Parathyroid adenoma (tissue), 2 donors: ENCODE measurements around the gene SREBF1.

ENCODE experiments used
- H2AFZ ChIP-seq: fragments of 300-600 bp; sonication (generic); one replicate; pipeline ENCODE4 v1.7.0; 2017; ENCODE audit warnings: antibody characterized with exemption, mild to moderate bottlenecking
- H3K27ac ChIP-seq: fragments of 300-600 bp; sonication (generic); one replicate; pipeline ENCODE4 v1.7.0; 2017
- H3K27me3 ChIP-seq: fragments of 300-600 bp; sonication (generic); one replicate; pipeline ENCODE4 v1.7.0; 2017; ENCODE audit warnings: low read length; ENCODE audit not compliant: control insufficient read depth, insufficient read depth
- H3K36me3 ChIP-seq: fragments of 300-600 bp; sonication (generic); one replicate; pipeline ENCODE4 v1.7.0; 2017; ENCODE audit warnings: low read length; ENCODE audit not compliant: control insufficient read depth, insufficient read depth
- H3K4me1 ChIP-seq: fragments of 300-600 bp; sonication (generic); one replicate; pipeline ENCODE4 v1.7.0; 2017; ENCODE audit warnings: control low read depth
- H3K4me2 ChIP-seq: fragments of 300-600 bp; sonication (generic); one replicate; pipeline ENCODE4 v1.7.0; 2017; ENCODE audit warnings: low read length
- H3K4me3 ChIP-seq: fragments of 300-600 bp; sonication (generic); one replicate; pipeline ENCODE4 v1.7.0; 2017; ENCODE audit warnings: low read depth, low read length
- H3K79me2 ChIP-seq: fragments of 300-600 bp; sonication (generic); one replicate; pipeline ENCODE4 v1.7.0; 2017; ENCODE audit warnings: control low read depth
- H3K9ac ChIP-seq: fragments of 300-600 bp; sonication (generic); one replicate; pipeline ENCODE4 v1.7.0; 2017; ENCODE audit warnings: mild to moderate bottlenecking
- H3K9me3 ChIP-seq: fragments of 300-600 bp; sonication (generic); one replicate; pipeline ENCODE4 v1.7.0; 2017; ENCODE audit warnings: low read length; ENCODE audit not compliant: control insufficient read depth
- CTCF ChIP-seq: fragments of 300-600 bp; sonication (generic); IDR thresholded peaks from one replicate; pipeline ENCODE4 v1.7.0; 2017; ENCODE audit warnings: antibody characterized with exemption, mild to moderate bottlenecking
- donor health status: primary hyperparathyroidism.

SREBF1 gene

GRCh38 chr17:17816831-17817551 lies 19.8 kb downstream of the SREBF1 start:
- Histone ChIP-seq H3K4me2 (no peak overlapping the region), H3K4me3 (no peak overlapping the region), H3K9me3 (no peaks in the 10 kb centered on the region), H3K79me2 (peaks cover 4% of the 10 kb centered on the region), H3K27ac (no peak overlapping the region), H2AFZ (no peak overlapping the region), H3K27me3 (no peaks in the 10 kb centered on the region), H3K4me1 (peaks cover 5% of the 10 kb centered on the region), H3K36me3 (no peaks in the 10 kb centered on the region), H3K9ac (no peak overlapping the region)
- TF ChIP-seq CTCF = no peak

GRCh38 chr17:17816240-17816814 lies 20.5 kb downstream of the SREBF1 start:
- no peak overlapping the region for H3K27ac ChIP-seq
- TF ChIP-seq CTCF = no peak
- H3K4me1 ChIP-seq = peaks cover 9% of the 10 kb centered on the region
- no peak overlapping the region for H3K4me3 ChIP-seq
- no peaks in the 10 kb centered on the region for H3K36me3 ChIP-seq
- no peak overlapping the region for H2AFZ ChIP-seq
- H3K9ac ChIP-seq = no peak overlapping the region
- no peak overlapping the region for H3K4me2 ChIP-seq
- H3K27me3 ChIP-seq = no peaks in the 10 kb centered on the region
- no peaks in the 10 kb centered on the region for H3K79me2 ChIP-seq
- no peaks in the 10 kb centered on the region for H3K9me3 ChIP-seq

- H3K9me3 ChIP-seq = no peaks in the 10 kb centered on the region
Measured at GRCh38 chr17:17815436-17816200, 21.2 kb downstream of the SREBF1 start.

GRCh38 chr17:17815062-17815406 lies 21.8 kb downstream of the SREBF1 start:
- H3K36me3 ChIP-seq = no peaks in the 10 kb centered on the region
- H3K9me3 ChIP-seq = no peaks in the 10 kb centered on the region
- no peak overlapping the region for H2AFZ ChIP-seq
- peaks cover 9% of the 10 kb centered on the region for H3K4me1 ChIP-seq
- H3K4me3 ChIP-seq = no peak overlapping the region
- H3K27ac ChIP-seq = no peak overlapping the region
- no peaks in the 10 kb centered on the region for H3K27me3 ChIP-seq
- no peak overlapping the region for H3K4me2 ChIP-seq
- no peaks in the 10 kb centered on the region for H3K79me2 ChIP-seq
- H3K9ac ChIP-seq = no peak overlapping the region
- no peak for TF ChIP-seq CTCF

More at GRCh38 chr17:17815436-17816200, 21.2 kb downstream of the SREBF1 start:
- H3K4me3 ChIP-seq = no peak overlapping the region
- H3K4me2 ChIP-seq = no peak overlapping the region
- H3K27ac ChIP-seq = no peak overlapping the region
- H3K4me1 ChIP-seq = peaks cover 9% of the 10 kb centered on the region
- H3K9ac ChIP-seq = no peak overlapping the region
- no peak for TF ChIP-seq CTCF
- H3K27me3 ChIP-seq = no peaks in the 10 kb centered on the region
- no peaks in the 10 kb centered on the region for H3K36me3 ChIP-seq
- no peaks in the 10 kb centered on the region for H3K79me2 ChIP-seq
- no peak overlapping the region for H2AFZ ChIP-seq
